Caki2 (cell line): ENCODE results near the gene GNAS. TPM values are rescaled to one million over a fixed set of nuclear protein-coding genes. Genes with fewer than 3 reads are reported as not detected.
"Not testable (repeated sequence)": the region's sequence is repeated elsewhere in the genome, so short reads cannot be mapped to it uniquely, and the experiment has no call there.

Experiments used
- DNase-seq: peaks from one replicate; pipeline ENCODE4 v3.0.0-alpha.2; 2015; ENCODE audit warnings: low read depth
- in situ Hi-C: cut with HindIII; loops from 2 replicates; pipeline ENCODE4 v1.10.0; 2016; ENCODE audit warnings: low sequenced_read_pairs, low pct_unique_long_range_greater_than_20kb, mixed read lengths
- total RNA-seq: library from RNA; depleted of rRNA; stranded (reverse); fragments of >200 nt; shearing (Covaris generic); gene quantifications from 2 replicates; pipeline ENCODE4 v1.2.3, GENCODE V29; 2014; ENCODE audit warnings: low replicate concordance; rRNA removed

Gene GNAS
- total RNA-seq, 1 experiment from 2014 or later = 471 TPM

- in situ Hi-C loops = no loop called here
- DNase-seq = no peak
Observed at GRCh38 chr20:58927490-58928061, 75.1 kb downstream of the GNAS start.

- in situ Hi-C loops = no loop called here
- no peak for DNase-seq
Observed at GRCh38 chr20:58930496-58930895, 78.0 kb downstream of the GNAS start.

GRCh38 chr20:58932170-58932569, 79.7 kb downstream of the GNAS start:
- in situ Hi-C loops = no loop called here
- no peak for DNase-seq

- DNase-seq = no peak
- in situ Hi-C loops = no loop called here
Observed at GRCh38 chr20:58938078-58938477, 85.6 kb downstream of the GNAS start.

GRCh38 chr20:58938541-58938940, 86.0 kb downstream of the GNAS start:
- in situ Hi-C loops = no loop called here
- DNase-seq = no peak

GRCh38 chr20:58941471-58941870, 89.0 kb downstream of the GNAS start:
- in situ Hi-C loops = no loop called here
- no peak for DNase-seq

GRCh38 chr20:58942549-58942948, 90.0 kb downstream of the GNAS start:
- DNase-seq = no peak
- in situ Hi-C loops = no loop called here

GRCh38 chr20:58944610-58945009, 92.1 kb downstream of the GNAS start:
- DNase-seq = no peak
- in situ Hi-C loops = no loop called here

GRCh38 chr20:58945965-58946631, 93.6 kb downstream of the GNAS start:
- in situ Hi-C loops = no loop called here

GRCh38 chr20:58947797-58948388, 95.4 kb downstream of the GNAS start:
- DNase-seq, in situ Hi-C loops: not testable (repeated sequence)

More at GRCh38 chr20:58945965-58946631, 93.6 kb downstream of the GNAS start:
- DNase-seq = no peak

- DNase-seq = no peak
- in situ Hi-C loops = no loop called here
Observed at GRCh38 chr20:58950603-58951002, 98.1 kb downstream of the GNAS start.

- no peak for DNase-seq
- in situ Hi-C loops = no loop called here
Observed at GRCh38 chr20:58953050-58953449, 100.5 kb downstream of the GNAS start.

- in situ Hi-C loops = no loop called here
- no peak for DNase-seq
Observed at GRCh38 chr20:58956078-58956477, 103.6 kb downstream of the GNAS start.

GRCh38 chr20:58959652-58960051, 107.1 kb downstream of the GNAS start:
- DNase-seq = no peak
- in situ Hi-C loops = no loop called here

Other genes starting within 250 kb of the GNAS start
- gene STX16, start 201.4 kb upstream of the GNAS start, total RNA-seq = 31.2 and 43.7 TPM in 2 replicates
- 56.9 and 71.6 TPM in 2 replicates for gene NPEPL1, start 159.9 kb upstream of the GNAS start, total RNA-seq
- gene GNAS-AS1, start 1.8 kb upstream of the GNAS start, total RNA-seq = 3.1 and 5.2 TPM in 2 replicates
- 64.2 and 64.8 TPM in 2 replicates for gene NELFCD, start 128.5 kb downstream of the GNAS start, total RNA-seq
- gene CTSZ, start 154.5 kb downstream of the GNAS start, total RNA-seq = 338 and 349 TPM in 2 replicates
- gene TUBB1, start 166.7 kb downstream of the GNAS start, total RNA-seq = not detected in 2 replicates
- gene ATP5F1E, start 179.6 kb downstream of the GNAS start, total RNA-seq = 42.7 and 54.7 TPM in 2 replicates
- gene PRELID3B, start 190.1 kb downstream of the GNAS start, total RNA-seq = 110 and 128 TPM in 2 replicates